OCI-LY3 (cell line): ENCODE results near the gene LBHD1.
A peak's percentile ranks its signal among the peaks of the same experiment; 100 is the strongest.

Source experiments
- H2AFZ ChIP-seq: fragments of 200-600, 300-600 bp; shearing (Covaris generic); 2 replicates; pipeline ENCODE4 v1.6.0; 2014; ENCODE audit warnings: antibody characterized with exemption, low read depth, low read length
- H3K27ac ChIP-seq: fragments of 200-600, 300-600 bp; sonication (generic); 2 replicates; pipeline ENCODE4 v1.5.1; 2014; ENCODE audit warnings: mild to moderate bottlenecking, low read length, moderate library complexity, mixed read lengths
- H3K27me3 ChIP-seq: fragments of 200-600, 300-600 bp; sonication (generic); 2 replicates; pipeline ENCODE4 v1.6.1; 2014; ENCODE audit warnings: low read depth, low read length, mixed read lengths
- H3K36me3 ChIP-seq: fragments of 200-600, 300-600 bp; sonication (generic); replicated peaks from 2 replicates; pipeline ENCODE3; 2014; ENCODE audit warnings: low read depth, low read length, mixed read lengths
- H3K4me1 ChIP-seq: fragments of 300-600, 200-600 bp; sonication (generic); 2 replicates; pipeline ENCODE4 v1.6.1; 2014; ENCODE audit warnings: low read length, mixed read lengths
- H3K4me2 ChIP-seq: fragments of 200-600, 300-600 bp; sonication (generic); 2 replicates; pipeline ENCODE4 v1.6.1; 2014; ENCODE audit warnings: low read length, mixed read lengths
- H3K4me3 ChIP-seq: fragments of 300-600, 200-600 bp; sonication (generic); 2 replicates; pipeline ENCODE4 v1.5.1; 2014; ENCODE audit warnings: antibody characterized with exemption, mild to moderate bottlenecking, low read length, moderate library complexity
- H3K79me2 ChIP-seq: fragments of 300-600, 200-600 bp; shearing (Covaris generic); 2 replicates; pipeline ENCODE4 v1.6.1; 2014; ENCODE audit warnings: mild to moderate bottlenecking, low read length, mixed read lengths
- H3K9ac ChIP-seq: fragments of 300-600, 200-600 bp; shearing (Covaris generic); 2 replicates; pipeline ENCODE4 v1.6.0; 2014; ENCODE audit warnings: mild to moderate bottlenecking, low read length, moderate library complexity
- H3K9me3 ChIP-seq: fragments of 200-600, 300-600 bp; shearing (Covaris generic); 2 replicates; pipeline ENCODE4 v1.6.1; 2014; ENCODE audit warnings: low read length, mixed read lengths; ENCODE audit not compliant: insufficient read depth
- H4K20me1 ChIP-seq: fragments of 200-600, 300-600 bp; sonication (generic); 2 replicates; pipeline ENCODE4 v1.6.1; 2016; ENCODE audit warnings: low read length, mixed read lengths; ENCODE audit not compliant: insufficient read depth
- EZH2phosphoT487 ChIP-seq: fragments of 200-600 bp; shearing (Covaris generic); IDR thresholded peaks from 2 replicates; pipeline ENCODE4 v1.6.1; 2018; ENCODE audit warnings: antibody characterized with exemption, mixed run types, low read depth
- TF ChIP-seq, protein P1 (sequence below): fragments of 200-600, 300-600 bp; sonication (generic); IDR thresholded peaks from 2 replicates; pipeline ENCODE4 v1.5.1; 2014; ENCODE audit warnings: antibody characterized with exemption, low read length, low read depth

The LBHD1 gene

DNA sequence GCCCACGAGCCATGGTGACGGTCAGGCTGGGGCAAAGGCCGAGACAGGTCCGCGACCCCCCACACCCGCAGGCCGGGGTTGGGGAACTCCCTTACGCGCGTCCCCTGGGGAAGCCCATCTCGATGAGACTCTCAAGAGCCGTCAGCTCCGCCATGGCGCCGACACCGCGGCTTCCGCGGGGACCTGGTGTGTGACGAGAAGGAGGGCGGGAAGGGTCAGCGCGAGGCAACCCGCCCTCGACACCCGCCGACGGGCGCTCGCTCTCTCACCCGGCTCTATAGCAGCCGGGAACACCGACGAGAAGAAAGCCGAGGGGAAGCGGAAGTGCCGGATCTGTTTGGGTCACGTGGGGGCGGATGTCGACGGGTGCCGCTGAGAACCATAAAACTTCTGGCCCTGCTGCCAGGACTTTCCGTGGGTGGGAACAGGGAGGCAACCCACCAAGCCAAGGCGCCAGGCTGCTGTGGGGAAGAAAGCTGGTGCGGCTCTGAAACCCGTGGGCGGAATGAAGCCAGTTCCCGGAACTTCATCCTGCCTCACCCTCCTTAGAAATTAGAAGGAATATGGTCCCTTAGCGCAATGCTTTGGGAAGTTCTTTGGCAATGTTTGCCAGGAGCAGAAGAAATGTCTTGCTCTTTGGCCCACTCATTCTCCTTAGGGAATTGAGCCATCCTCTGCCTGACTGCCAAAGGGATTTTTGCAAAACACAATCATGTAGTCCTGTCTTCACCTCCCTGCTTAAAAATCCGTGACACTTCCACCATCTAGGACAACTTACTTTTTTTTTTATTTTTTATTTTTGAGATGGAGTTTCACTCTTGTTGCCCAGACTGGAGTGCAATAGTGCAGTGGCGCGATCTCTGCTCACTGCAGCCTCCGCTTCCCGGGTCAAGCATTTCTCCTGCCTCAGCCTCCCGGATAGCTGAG lies 7.0 kb upstream of the LBHD1 start, which contains the start of gene UBXN1:
Gene UBXN1 (minus strand): TSS at position 304 of the 927 bp plus-strand sequence. CDS start 150 bp downstream, at position 154.
- H4K20me1 ChIP-seq = no peaks in the 10 kb centered on the region
- H3K36me3 ChIP-seq = peaks cover 20% of the 10 kb centered on the region
- peak within 1 kb of the TSS; percentile 97 for H3K4me2 ChIP-seq
- TF ChIP-seq, protein P1, sequence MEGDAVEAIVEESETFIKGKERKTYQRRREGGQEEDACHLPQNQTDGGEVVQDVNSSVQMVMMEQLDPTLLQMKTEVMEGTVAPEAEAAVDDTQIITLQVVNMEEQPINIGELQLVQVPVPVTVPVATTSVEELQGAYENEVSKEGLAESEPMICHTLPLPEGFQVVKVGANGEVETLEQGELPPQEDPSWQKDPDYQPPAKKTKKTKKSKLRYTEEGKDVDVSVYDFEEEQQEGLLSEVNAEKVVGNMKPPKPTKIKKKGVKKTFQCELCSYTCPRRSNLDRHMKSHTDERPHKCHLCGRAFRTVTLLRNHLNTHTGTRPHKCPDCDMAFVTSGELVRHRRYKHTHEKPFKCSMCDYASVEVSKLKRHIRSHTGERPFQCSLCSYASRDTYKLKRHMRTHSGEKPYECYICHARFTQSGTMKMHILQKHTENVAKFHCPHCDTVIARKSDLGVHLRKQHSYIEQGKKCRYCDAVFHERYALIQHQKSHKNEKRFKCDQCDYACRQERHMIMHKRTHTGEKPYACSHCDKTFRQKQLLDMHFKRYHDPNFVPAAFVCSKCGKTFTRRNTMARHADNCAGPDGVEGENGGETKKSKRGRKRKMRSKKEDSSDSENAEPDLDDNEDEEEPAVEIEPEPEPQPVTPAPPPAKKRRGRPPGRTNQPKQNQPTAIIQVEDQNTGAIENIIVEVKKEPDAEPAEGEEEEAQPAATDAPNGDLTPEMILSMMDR = no peak
- no peak for TF ChIP-seq EZH2phosphoT487
- peaks cover 19% of the 10 kb centered on the region for H3K4me1 ChIP-seq
- peak within 1 kb of the TSS; percentile 74 for H3K27ac ChIP-seq
- H3K9ac ChIP-seq = peak within 1 kb of the TSS; percentile 89
- peak within 1 kb of the TSS; percentile 97 for H3K4me3 ChIP-seq
- H3K9me3 ChIP-seq = no peaks in the 10 kb centered on the region
- H2AFZ ChIP-seq = peak within 1 kb of the TSS; percentile 91
- H3K27me3 ChIP-seq = no peaks in the 10 kb centered on the region
- H3K79me2 ChIP-seq = peaks cover 35% of the 10 kb centered on the region

DNA sequence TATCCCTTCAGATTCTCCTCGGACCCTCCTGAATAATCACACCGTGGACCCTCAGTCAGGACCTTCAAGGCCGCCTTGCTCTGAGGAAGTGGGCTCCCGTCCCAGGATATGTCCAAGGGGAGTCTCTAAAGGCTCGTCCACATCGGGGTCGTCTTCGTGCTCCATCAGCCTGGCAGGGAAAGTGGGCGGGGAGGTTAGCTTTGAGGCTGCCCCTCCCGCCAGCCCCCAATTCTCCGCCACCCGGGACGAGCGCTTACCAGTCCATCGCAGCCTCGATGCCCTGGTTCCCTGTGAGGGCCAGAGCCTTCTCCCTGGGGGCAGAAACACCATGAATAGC lies 6.3 kb upstream of the LBHD1 start:
- TF ChIP-seq, protein P1 = no peak
- TF ChIP-seq EZH2phosphoT487 = no peak
- H3K79me2 ChIP-seq = peaks cover 41% of the 10 kb centered on the region
- H2AFZ ChIP-seq = no peak overlapping the region

DNA sequence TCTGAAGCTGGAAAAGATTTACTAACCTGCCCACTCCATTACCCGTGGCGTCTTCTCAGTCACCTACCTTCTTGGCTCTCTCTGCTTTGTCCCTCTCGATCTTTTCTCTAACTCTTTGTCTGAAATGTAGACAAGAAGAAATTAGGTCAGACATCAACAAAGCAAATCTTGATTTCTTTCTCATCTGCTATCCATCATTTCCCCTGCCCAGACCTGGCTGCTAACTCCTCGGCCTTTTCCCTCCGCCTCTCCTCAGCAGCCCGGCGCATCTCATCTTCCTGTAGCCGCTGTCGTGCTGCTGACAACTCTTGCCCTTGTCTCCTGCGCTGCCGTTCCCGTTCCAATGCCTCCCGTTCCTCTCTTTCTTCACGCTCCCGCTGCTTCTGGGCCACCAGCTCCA lies 5.6 kb upstream of the LBHD1 start:
- Histone ChIP-seq H3K27ac (no peak overlapping the region), H3K27me3 (no peaks in the 10 kb centered on the region), H3K4me1 (peaks cover 23% of the 10 kb centered on the region), H3K36me3 (peaks cover 29% of the 10 kb centered on the region), H3K79me2 (peaks cover 48% of the 10 kb centered on the region), H3K9ac (peak overlapping the region; percentile 89; the same call in 1 of the 2 replicates), H3K4me2 (peak overlapping the region; percentile 97), H3K4me3 (peak overlapping the region; percentile 97), H3K9me3 (no peaks in the 10 kb centered on the region), H4K20me1 (no peaks in the 10 kb centered on the region), H2AFZ (no peak overlapping the region)
- TF ChIP-seq, protein P1 = no peak
- TF ChIP-seq EZH2phosphoT487 = no peak

More for the DNA sequence above, 6.3 kb upstream of the LBHD1 start:
- H3K36me3 ChIP-seq = peaks cover 24% of the 10 kb centered on the region
- no peaks in the 10 kb centered on the region for H3K27me3 ChIP-seq
- no peaks in the 10 kb centered on the region for H4K20me1 ChIP-seq
- peak overlapping the region; percentile 74 for H3K27ac ChIP-seq
- H3K9me3 ChIP-seq = no peaks in the 10 kb centered on the region
- peaks cover 19% of the 10 kb centered on the region for H3K4me1 ChIP-seq
- H3K4me2 ChIP-seq = peak overlapping the region; percentile 97
- peak overlapping the region; percentile 97 for H3K4me3 ChIP-seq
- H3K9ac ChIP-seq = peak overlapping the region; percentile 89

DNA sequence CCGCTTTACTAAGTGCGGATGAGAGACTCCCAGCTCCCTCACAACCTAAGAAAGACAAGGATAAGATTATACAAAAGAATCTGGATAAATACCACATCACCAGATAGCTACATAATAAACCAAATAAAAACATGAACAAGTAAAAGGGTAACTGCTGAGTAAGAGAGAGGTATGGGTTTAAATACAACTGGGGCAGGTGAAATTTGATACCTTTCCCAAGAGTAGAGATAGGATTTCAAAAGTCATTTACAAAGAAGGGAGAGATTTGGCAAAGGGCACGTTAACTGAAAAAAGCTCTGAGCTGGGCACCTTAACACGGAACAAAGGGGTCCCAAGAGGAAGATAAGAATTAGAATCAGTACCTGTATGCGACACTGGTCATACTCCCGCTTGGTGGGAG lies 5.1 kb upstream of the LBHD1 start:
- Histone ChIP-seq H3K4me2 (no peak overlapping the region), H3K9ac (no peak overlapping the region), H3K4me1 (peaks cover 28% of the 10 kb centered on the region), H3K27me3 (no peaks in the 10 kb centered on the region), H3K4me3 (no peak overlapping the region), H2AFZ (no peak overlapping the region), H3K79me2 (peaks cover 53% of the 10 kb centered on the region), H3K36me3 (peaks cover 29% of the 10 kb centered on the region), H4K20me1 (no peaks in the 10 kb centered on the region), H3K27ac (no peak overlapping the region), H3K9me3 (no peaks in the 10 kb centered on the region)
- TF ChIP-seq EZH2phosphoT487 = no peak
- TF ChIP-seq, protein P1 = no peak
